T follicular helper cell (primary cell): Measurements from ENCODE around the gene CABLES1.
"Not testable (repeated sequence)": the region's sequence is repeated elsewhere in the genome, so short reads cannot be mapped to it uniquely, and the experiment has no call there.

Experiments used
- DNase-seq: peaks from one replicate; pipeline ENCODE4 v3.0.0-alpha.2; 2020; ENCODE audit warnings: low read depth

CABLES1 gene

DNA sequence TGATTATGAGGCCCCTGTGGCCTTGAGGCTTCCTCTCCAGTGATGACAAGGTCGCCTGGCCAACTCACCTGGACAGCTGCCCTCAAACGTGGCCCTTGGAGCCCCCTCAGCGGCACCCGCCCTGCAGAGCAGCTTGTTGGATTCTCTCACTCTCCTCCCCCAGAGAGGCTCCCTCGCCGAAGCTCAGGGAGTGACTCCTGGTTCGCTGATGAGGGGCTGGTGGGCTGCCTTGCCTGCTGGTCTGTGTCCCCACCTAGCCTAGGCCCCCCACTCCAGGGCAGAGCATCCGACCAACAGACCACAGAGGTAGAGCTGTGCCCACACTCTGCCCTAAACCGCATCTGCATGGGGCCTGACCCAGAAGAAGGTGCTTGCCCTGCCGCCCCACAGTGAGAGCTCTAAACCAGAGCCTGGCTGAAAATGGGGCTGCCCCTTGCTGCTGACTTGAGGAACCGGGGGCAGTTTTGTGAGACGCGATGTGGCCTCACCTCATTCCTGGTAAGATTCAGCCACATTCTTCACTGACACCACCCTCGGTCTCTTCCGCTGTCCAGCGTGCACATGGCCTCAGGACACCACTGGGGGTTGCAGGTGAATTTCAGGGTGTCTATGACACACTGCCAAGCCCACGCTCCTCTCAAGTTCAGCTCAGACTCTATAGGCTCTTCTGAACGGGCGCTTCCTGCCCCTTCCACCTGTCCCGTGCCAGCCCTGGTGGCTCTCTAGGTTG lies 131.6 kb downstream of the CABLES1 start:
- no peak for DNase-seq

DNA sequence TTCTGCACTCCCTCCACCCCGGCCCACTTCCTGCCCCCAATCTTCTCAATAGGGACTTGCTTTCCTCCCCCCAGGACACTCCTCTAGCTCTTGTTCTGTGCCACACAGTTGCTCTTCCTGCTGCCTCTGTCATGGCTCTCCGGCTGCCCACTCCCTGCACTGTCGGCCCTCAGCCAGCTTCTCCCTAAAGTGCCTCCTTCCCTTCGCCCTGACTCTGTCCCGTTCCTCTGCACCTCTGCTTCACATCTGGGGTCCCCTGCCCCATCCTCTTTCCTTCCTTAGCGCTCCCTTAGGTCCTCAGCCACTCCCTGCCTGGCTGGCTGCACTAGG lies 132.1 kb downstream of the CABLES1 start:
- no peak for DNase-seq

DNA sequence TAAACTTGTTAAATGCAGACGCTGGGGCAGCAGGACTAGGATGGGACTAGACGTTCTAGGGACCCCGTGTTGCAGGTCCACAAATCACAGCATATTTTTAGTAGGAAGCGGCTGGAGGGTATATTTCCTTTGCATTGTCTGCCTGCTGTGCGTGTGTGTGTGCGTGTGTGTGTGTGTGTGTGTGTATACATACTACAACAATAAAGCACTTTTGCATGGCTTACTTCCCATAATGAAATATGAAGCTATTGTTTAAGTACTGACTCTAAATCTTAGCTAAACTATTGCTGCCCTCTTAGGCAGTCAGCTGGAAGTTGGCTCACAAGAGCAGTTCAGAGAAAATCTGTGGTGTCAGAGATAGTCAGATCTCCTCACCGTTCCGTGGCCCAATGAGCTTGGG lies 133.4 kb downstream of the CABLES1 start:
- DNase-seq = no peak

DNA sequence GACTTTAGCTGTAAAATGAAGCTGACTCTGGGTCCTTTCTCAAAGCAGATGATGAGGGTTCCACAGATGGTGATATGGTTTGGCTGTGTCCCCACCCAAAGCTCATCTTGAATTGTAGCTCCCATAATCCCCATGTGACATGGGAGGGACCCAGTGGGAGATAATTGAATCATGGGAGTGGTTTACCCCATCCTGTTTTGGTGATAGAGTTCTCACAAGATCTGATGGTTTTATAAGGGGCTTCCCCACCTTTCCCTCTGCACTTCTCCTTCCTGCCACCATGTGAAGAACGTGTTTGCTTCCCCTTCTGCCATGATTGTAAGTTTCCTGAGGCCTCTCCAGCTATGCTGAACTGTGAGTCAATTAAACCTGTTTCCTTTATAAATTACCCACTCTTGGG lies 133.8 kb downstream of the CABLES1 start:
- not testable (repeated sequence) for DNase-seq

DNA sequence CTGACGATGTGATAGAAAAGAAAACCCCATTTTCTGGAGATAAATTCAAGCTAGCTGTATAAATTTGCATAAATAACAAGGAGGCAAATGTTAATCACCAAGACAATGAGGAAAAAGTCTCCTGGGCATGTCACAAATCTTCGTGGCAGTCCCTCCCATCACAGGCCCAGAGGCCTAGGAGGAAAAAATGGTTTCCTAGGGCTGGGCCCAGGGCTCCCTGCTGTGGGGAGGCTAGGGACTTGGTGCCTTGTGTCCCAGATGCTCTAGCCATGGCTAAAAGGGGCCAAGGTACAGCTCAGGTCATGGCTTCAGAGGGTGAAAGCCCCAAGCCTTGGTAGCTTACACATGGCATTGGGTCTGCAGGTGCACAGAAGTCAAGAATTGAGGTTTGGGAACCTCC lies 134.6 kb downstream of the CABLES1 start:
- DNase-seq = no peak

DNA sequence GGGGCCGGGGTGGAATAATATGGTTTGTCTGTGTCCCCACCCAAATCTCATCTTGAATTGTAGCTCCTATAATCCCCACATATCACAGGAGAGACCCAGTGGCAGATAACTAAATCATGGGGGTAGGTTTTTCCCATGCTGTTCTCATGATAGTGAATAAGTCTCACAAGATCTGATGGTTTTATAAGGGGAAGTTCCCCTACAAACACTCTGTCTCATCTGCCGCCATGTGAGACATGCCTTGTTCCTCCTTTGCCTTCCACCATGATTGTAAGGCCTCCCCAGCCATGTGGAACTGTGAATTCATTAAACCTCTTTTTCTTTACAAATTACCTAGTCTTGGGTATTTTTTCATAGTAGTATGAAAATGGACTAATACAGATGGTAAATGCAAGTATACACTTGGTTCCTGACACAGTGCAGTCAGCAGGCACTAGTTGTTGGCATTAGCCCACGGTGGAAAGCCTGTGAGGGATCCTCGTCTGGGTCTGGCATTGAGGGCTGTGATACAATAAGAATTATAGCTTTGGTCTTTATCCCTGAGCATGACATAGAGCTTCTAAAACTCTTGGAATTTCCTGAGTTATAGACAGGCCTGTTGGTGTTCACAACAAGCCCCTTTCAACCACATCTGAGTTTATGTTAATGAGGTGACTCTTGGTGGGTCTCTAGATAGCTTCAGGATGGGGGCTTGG lies 135.8 kb downstream of the CABLES1 start:
- no peak for DNase-seq

DNA sequence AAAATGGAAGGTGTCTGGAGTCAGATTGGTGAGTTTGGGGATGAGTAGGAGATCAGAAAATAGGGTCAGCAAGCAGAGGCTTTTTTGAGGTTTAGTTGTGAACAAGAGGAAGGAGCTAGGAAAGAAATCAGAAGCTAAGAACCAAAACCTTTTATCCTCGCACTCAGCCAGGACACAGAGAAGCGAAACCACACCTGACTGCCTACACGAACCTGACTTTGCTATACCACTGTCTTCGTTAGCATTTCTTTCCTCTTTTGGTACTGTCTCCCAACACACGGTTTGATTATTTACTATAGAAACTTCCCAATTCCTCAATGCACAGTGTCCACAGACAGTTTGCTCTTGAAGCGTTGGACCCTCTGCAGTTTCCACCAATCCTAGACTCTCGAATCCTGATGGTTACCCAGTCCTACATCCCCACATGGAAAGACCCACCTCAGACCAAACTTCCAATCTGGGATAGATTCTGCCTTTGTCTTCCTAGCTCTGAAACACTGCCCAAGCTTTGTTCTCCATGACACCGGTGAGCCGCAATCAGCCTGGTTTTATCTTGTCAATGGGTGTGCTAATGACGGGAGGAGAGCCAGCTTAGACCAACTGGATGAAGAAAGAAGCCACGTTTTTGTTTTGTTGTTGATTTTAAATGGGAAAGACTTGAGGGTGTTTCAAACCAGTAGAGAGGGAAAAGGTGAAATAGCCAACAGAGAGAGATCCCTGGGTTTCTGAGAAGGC lies 137.4 kb downstream of the CABLES1 start:
- no peak for DNase-seq

DNA sequence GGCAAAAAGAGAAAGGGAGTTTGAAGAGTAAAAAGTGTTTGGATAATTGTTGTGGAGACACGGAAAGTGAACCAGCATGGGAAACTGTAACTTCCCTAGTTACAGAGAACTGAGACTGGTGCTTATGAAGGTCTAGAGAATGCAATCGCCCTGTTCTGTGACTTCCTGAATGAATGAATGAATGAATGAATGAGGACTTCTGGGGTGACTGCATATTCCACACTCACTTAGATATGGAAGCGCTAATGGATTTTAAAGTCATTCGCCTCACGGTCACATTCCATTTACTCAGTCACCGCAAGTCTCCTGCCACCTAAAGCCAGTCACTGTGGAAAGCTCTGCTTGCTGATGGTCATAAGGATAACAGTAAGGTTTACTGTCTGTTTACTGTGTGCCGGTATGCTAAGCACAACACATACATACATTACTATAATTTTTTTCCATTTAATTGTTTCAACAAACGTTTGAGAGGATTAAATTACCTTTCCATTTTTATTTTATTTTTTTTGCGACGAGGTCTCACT lies 138.2 kb downstream of the CABLES1 start:
- DNase-seq = no peak

DNA sequence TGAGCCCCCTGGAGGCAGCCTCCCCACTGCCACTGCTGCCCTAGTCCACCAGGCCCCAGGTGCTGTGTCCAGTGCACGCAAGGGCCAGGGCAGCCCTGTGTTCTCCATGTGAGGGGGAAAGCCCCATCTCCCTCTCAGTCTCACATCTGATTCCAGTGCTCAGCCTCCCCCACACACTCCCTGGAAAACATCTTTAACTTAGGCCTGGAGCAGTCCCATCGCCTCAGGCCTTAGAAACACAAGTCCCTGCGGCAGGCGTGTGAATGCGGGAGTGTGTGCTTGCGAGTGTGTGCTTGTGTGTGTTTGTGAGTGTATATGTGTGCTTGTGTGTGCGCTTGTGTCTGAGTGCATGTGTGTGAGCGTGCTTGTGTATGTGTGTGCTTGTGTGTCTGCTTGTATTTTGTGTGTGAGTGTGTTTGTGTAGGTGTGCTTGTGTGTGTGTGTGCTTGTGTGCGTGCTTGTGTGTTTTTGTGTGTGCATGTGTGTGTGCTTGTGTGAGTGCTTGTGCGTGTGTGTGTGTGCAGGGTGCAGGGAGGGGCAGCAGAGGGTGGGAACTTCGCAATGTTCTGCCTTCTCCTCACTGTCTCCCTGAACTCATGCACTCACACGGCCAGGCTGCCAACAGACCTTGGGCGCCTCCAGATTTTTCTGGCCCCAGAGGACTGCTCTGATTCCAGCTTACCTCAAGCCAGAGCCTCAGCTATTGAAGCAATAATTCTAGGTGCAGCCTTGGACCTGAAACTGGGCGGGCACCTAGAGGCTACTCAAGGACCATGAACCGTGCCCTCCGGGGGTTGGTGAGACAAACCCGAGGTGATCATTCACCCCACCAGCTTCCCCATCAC lies 139.6 kb downstream of the CABLES1 start:
- no peak for DNase-seq

DNA sequence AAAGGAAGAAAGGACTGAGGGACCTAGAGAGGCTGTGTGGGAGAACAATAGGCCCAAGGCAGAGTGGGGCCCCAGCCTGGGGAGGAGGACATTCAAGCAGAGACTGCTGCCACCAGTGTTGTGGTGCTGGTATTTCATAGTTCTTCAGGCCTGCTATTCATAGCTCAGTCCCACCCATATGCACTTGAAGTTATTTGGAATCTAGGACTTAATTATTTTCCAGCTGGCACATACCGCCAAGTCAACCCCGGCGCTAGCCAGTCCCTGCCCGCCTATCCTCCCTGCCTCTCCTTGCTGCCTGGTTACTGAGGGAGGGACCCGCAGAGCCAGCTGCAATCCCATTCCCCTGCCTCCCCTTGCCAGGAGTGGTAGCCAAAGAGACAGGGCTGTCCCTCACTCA lies 141.2 kb downstream of the CABLES1 start:
- no peak for DNase-seq

DNA sequence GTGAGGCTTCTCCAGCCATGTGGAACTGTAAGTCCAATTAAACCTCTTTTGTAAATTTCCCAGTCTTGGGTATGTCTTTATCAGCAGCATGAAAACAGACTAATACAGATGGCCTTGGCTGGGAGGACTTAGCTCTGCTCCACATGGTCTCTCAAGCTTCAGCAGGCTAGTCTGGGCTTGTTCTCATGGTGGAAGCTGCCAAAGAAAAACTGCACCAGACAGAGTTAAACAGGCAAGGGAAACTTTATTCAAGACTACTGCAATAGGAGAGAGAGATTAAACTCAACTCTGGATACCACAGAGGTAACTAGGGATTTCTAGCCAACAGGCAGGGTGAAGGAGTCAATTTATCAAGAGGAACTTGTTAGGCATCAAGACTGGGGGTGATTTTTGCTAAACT lies 142.1 kb downstream of the CABLES1 start:
- no peak for DNase-seq

DNA sequence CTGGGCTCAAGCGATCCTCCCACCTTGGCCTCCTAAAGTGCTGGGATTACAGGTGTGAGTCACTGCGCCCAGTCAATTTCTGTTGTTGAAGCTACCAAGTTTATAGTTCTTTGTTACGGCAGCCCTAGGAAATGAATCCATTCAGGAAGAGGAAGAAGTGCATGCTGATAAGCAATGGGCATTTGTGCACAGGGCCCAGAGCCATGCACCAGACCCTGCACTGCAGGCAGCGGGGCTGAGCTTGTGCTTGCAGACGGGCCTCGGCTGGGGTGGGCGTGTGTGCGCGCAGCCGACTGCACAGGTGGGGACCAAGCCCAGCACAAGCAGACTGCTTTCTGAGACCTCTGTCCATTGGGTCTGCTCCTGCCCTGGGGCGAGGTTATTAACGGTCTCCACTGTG lies 144.6 kb downstream of the CABLES1 start:
- DNase-seq = no peak

DNA sequence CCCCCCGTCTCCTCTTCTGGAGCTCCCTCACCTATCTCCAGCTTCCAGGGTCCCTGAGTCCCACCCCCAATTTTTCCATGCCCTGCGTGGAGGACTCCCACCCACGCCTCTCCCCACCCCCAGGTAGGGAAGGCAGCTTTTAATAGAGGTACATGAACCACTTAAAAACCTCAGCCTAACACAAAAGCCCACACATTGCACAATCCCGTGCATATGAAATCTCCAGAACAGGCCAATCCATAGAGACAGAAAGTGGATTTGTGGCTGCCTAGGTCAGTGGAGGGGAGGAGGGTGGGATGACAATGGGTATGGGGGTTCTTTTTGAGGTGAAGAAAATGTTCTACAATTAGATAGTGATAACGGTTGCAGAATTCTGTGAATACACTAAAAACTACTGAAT lies 145.6 kb downstream of the CABLES1 start:
- no peak for DNase-seq

DNA sequence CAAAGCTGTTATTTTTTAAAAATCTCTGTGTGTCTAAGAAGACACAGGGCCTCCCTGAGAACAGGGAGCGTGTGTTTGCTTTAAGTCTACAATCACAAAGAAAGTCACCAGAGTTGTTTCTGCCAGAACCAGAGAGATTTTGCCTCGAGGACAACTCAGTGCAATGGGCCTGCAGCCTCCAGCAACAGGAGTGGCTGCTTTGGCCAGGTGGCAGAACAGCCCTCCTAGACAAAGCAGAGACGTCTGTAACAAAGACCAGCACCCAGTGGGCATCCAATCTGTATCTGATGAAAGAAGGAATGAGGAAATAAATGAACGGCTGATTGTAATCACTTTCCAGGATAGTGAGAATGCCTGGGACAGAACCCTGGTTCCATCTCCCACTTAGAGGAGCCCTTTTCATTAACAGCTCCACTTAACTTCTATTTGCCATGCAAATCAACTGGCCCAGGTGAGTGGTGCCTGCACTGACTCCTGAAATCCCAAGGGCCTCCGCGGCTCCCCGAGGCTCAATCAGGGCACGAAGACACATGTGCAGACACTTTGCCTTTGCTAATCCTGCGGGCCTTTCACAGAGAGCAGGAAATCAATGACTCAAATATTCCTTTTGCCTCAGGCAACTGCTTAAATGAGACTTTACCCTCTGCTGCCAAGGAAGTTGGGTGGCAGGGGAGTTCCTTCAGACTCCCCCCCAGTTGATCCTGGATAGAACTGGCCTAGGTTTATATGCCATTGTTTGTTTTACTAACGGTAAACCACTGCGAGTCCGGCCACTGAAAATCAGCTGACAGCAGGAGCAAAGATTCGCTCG lies 146.5 kb downstream of the CABLES1 start:
- DNase-seq = no peak

DNA sequence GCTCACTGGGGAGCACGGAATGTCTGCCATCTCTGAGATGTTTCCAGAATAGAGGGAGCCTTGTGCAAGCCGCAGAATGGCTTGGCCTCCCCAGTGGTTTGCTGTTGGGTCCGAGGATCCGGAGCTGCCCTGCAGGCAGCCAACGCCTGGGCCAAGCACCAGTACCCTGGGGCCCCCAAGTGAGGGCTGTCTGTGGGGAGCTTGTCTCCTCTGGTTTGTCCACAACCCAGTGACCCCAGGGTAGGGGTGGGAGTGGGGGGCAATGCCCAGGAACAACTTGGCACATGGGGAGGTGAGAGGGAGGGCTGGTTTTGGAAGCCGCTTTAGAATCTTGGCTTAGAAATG lies 147.1 kb downstream of the CABLES1 start:
- DNase-seq = no peak

DNA sequence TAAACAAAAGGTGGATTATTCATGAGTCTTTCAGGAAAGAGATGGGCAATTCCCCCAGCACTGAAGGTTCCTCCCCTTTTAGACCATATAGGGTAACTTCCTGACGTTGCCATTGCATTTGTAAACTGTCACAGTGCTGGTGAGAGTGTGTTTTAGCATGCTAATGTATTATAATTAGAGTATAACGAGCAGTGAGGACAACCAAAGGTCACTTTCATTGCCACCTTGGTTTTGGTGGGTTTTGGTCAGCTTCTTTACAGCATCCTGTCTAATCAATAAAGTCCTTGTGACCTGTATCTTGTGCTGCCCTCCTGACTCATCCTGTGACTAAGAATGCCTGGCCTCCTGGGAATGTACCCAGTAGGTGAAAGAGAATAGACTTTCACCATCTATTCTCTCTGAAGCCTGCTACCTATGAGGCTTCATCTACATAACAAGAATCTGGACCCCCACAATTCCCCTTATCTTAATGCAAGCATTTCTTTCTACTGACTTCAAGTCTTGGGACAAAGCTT lies 148.7 kb downstream of the CABLES1 start:
- no peak for DNase-seq

DNA sequence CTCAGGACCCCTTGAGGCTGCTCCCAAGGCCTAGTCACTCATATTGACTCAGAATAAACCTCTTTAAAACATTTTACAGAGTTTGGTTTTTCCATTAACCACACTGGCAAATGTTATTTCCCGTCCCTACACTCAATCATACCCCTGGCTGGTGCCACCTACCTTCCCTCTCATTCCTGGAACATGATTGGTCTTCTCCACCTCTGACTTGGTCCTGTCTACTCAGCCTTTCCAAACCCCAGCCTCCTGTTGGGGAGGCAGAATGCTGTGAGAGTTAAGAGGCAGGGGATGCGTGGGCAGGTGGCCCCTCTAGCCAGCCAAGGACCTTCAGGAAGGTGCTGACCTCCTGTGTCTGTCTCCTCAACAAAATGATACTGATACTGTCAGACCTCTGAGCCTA lies 149.3 kb downstream of the CABLES1 start:
- no peak for DNase-seq

DNA sequence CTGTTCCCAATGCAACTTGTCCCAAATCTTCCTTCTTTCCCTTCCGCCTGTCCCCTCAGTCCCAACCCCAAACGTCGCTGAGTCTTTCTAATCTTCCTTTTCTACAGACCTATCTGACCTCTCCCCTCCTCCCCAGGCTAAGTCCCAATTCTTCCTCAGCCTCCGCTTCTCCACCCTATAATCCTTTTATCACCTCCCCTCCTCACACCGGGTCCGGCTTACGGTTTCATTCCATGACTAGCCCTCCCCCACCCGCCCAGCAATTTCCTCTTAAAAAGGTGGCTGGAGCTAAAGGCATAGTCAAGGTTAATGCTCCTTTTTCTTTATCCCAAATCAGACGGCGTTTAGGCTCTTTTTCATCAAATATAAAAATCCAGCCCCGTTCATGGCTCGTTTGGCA lies 150.3 kb downstream of the CABLES1 start:
- DNase-seq = not testable (repeated sequence)

DNA sequence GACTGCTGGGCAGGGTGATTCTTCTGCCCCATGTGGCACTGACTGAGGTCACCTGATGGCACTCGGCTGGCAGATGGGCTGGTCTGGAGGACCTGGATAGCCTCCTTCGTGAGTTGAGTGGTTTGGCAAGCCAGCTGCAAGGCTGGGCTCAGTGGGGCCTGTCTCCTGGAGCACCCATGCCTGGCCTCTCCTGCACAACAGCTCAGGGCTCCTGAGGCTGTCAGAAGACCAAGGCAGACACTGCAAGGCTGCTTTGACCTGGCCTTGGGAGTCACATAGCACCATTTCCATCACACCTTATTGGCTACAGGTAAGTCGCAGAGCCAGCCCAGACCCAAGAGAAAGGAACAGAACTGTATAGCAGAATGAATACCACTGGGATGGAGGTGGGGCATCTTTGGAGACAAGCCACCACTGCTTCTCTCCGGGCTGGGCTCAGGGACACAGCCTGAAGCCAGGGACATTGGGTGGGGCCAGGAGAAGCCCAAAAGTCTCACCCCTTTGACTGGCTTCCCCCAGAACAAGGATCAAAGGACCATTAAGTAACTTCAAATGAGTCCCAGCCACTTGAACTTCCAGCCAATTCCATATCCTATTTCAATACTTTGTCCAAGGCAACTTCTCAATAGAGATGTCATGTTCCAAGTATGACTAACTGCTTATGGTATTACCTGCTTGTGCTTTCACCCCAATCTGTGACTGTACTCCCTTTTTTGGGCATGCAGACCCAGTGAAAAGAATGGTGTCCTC lies 156.3 kb downstream of the CABLES1 start:
- DNase-seq = no peak

DNA sequence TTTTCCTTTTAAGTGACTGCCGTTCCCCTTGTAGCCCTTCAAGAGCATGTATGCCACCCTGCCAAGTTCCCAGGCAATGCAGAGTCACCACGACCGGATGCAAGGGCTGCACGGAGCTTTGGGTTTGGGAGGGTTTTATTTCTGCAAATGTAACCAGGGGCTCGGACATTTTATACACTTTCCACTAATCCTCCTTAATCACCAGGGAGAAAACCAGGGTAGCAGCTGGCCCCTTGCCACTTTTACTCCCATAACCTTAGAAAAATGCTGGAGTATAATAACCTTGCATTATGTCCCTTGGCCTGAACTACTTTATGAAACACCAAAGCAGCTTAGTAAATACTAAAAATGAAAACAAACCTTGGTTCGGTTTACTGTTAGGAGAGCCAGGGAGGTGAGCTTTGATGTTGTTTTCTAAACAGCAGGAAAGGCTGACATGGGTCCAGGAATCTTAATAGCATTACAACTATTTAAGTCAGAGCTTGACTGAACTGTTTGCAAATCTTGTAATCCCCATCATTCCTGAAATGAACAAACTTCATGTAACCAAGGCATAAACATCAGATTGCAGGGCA lies 165.0 kb downstream of the CABLES1 start:
- no peak for DNase-seq
